GM10266 (cell line): ENCODE data around the gene INO80D.
A peak's percentile ranks its signal among the peaks of the same experiment; 100 is the strongest.
"Not testable (repeated sequence)": the region's sequence is repeated elsewhere in the genome, so short reads cannot be mapped to it uniquely, and the experiment has no call there.

Experiments used
- DNase-seq: peaks from one replicate; pipeline ENCODE4 v3.0.0; 2012; ENCODE audit errors: extremely low spot score
- CTCF ChIP-seq: IDR thresholded peaks from 2 replicates; pipeline ENCODE4 v1.5.1; 2012; ENCODE audit warnings: mild to moderate bottlenecking, low read depth; ENCODE audit not compliant: control insufficient read depth, insufficient read depth; ENCODE audit errors: missing control alignments

Gene INO80D, protein sequence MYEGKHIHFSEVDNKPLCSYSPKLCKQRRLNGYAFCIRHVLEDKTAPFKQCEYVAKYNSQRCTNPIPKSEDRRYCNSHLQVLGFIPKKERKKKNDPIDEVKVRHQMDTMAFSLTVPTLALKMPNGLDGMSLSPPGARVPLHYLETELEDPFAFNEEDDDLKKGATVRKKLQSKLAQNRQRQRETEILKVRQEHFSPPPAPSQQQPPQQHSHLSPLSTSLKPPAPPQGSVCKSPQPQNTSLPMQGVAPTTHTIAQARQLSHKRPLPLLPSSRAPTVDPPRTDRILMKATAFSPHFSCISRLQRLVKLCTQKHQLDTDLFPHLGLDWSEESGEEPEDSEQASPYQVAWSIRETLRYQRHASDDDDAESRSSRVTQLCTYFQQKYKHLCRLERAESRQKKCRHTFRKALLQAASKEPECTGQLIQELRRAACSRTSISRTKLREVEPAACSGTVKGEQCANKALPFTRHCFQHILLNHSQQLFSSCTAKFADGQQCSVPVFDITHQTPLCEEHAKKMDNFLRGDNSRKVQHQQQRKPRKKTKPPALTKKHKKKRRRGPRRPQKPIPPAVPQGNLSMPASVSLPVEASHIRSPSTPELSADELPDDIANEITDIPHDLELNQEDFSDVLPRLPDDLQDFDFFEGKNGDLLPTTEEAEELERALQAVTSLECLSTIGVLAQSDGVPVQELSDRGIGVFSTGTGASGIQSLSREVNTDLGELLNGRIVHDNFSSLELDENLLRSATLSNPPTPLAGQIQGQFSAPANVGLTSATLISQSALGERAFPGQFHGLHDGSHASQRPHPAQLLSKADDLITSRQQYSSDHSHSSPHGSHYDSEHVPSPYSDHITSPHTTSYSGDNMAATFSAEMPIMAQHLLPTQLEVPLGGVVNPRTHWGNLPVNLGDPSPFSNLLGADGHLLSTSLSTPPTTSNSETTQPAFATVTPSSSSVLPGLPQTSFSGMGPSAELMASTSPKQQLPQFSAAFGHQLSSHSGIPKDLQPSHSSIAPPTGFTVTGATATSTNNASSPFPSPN

DNA sequence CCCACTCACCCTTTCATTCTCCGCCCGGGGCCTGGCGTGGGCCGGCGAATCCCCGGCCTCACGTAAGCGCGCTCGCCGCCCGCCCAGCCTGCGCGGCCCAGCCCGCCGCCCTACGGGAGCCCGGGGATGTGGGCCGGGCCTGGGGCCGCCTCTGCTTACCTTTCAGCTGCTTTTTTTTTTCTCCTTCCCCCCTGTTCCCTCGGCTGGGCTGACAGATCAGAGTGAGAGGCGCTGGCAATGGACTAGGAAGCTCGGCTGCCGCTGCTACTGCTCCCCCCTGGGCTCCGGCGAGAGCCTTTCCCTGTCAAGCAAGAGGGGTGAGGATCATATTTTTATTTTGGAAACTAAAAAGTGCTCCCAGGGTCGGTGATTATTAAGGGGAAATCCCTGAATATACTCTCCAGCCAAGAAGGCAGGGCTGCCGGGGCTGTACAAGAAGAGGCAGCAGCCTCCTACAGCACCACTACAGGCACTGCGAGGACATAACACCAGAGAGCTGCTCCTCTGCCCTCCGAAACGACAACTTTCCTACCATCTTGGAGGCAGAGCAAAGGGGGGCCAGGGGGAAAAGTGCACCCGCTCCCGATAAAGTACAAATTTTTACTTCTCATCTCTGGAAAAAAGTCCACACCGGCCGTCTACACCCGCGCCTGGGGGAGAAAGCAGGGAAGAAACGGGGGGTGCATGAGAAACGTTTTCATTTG lies at the start of gene INO80D:
Gene INO80D, minus strand, starts transcription at position 433 of the 704 bp plus-strand sequence. CDS start 23,158 bp downstream, outside the sequence.
- peak; percentile 63 for TF ChIP-seq CTCF
- DNase-seq: peak; percentile 85

GRCh38 chr2:206127656-206128055 lies 41.7 kb upstream of the INO80D start:
- no peak for DNase-seq
- no peak for TF ChIP-seq CTCF

GRCh38 chr2:206125901-206126300 lies 39.9 kb upstream of the INO80D start:
- no peak for DNase-seq
- no peak for TF ChIP-seq CTCF

- DNase-seq: not testable (repeated sequence)
Measured at GRCh38 chr2:206122569-206122968, 36.6 kb upstream of the INO80D start.

DNA sequence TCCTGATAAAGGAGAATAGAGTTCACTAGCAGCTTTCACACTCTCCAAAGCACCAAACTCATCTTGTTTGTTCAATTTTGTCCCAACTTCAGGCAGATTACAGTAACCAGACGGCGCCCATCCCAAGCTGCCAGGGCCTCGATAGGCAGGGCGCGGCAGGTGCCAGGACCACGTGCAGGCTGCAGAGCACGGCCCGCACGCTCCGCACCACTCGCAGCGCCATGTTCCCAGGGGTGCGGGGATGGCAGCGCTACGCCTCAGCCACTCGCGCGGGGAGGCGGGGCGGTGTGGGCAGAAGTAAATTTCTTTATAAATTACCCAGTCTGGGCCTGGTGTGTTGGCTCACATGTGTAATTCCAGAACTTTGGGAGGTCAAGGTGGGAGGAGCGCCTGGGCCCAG lies 30.3 kb upstream of the INO80D start:
- DNase-seq: no peak
- TF ChIP-seq CTCF: no peak

DNA sequence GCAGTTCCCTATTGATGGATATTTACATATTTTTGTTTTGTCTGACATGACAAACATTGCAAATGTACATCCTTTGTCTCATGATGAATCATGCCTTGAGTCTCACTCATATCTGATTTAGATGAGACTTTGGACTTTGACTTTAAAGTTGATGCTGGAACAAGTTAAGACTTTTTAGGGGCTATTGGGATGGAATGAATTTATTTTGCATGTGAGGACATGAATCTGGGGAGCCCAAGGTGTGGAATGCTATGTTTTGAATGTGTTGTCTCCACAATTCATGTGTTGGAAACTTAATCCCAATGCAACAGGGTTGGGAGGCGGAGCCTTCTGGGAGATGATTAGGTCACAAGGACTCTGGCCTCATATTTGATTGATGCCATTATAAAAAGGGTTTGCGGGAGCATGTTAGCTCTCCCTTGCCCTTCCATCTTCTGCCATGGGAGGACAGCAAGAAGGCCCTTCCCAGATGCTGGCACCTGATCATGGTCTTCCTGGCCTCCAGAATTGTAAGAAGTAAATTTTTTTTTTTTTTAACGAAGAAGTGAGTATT lies 29.1 kb upstream of the INO80D start:
- TF ChIP-seq CTCF: no peak
- DNase-seq: no peak
